ENCODE data around the gene RPH3AL. TPM values are rescaled to one million over a fixed set of nuclear protein-coding genes. Genes with fewer than 3 reads are reported as not detected.
"Not testable (repeated sequence)": the region's sequence is repeated elsewhere in the genome, so short reads cannot be mapped to it uniquely, and the experiment has no call there.

Gene RPH3AL
- total RNA-seq, 2 experiments from 2014 or later, result 0.80 to 1.6 TPM

GRCh38 chr17:213286-214105 is 139.1 kb downstream of the RPH3AL start:
- CTCF ChIA-PET, result no interaction called here
- POLR2A ChIA-PET, result no interaction called here

- POLR2A ChIA-PET, result no interaction called here
These were observed 142.2 kb downstream of the RPH3AL start for GRCh38 chr17:210402-210801.

GRCh38 chr17:208429-208828 is 144.2 kb downstream of the RPH3AL start:
- POLR2A ChIA-PET, result no interaction called here
- CTCF ChIA-PET, result no interaction called here

More at GRCh38 chr17:210402-210801, 142.2 kb downstream of the RPH3AL start:
- CTCF ChIA-PET, result no interaction called here

- ChIA-PET CTCF (no interaction called here), POLR2A (no interaction called here)
These were observed 144.8 kb downstream of the RPH3AL start for GRCh38 chr17:207775-208174.

- CTCF ChIA-PET, result no interaction called here
- POLR2A ChIA-PET, result no interaction called here
These were observed 145.6 kb downstream of the RPH3AL start for GRCh38 chr17:206941-207560.

- CTCF ChIA-PET, result not testable (repeated sequence)
- POLR2A ChIA-PET, result interaction anchor here (0.8 kb wide), 1 partner anchor 10 kb away, joined by 6 read pairs; no protein-coding TSS in a partner anchor
These were observed 146.1 kb downstream of the RPH3AL start for GRCh38 chr17:206484-206883.

GRCh38 chr17:205817-206216 is 146.8 kb downstream of the RPH3AL start:
- POLR2A ChIA-PET, result interaction anchor here (0.8 kb wide), 1 partner anchor 9 kb away, joined by 6 read pairs; no protein-coding TSS in a partner anchor
- CTCF ChIA-PET, result no interaction called here

- ChIA-PET POLR2A (no interaction called here), CTCF (no interaction called here)
These were observed 147.4 kb downstream of the RPH3AL start for GRCh38 chr17:205148-205669.

- ChIA-PET POLR2A (no interaction called here), CTCF (no interaction called here)
These were observed 148.0 kb downstream of the RPH3AL start for GRCh38 chr17:204427-205147.

GRCh38 chr17:202501-202951 is 150.1 kb downstream of the RPH3AL start:
- CTCF ChIA-PET, result no interaction called here

GRCh38 chr17:201736-202135 is 150.9 kb downstream of the RPH3AL start:
- CTCF ChIA-PET, POLR2A ChIA-PET: not testable (repeated sequence)

More at GRCh38 chr17:202501-202951, 150.1 kb downstream of the RPH3AL start:
- POLR2A ChIA-PET, result no interaction called here

- CTCF ChIA-PET, POLR2A ChIA-PET: not testable (repeated sequence)
These were observed 151.3 kb downstream of the RPH3AL start for GRCh38 chr17:201257-201656.

- ChIA-PET CTCF (interaction anchor here (0.6 kb wide), 1 partner anchor 603 kb away, joined by 3 read pairs; no protein-coding TSS in a partner anchor), POLR2A (no interaction called here)
These were observed 152.0 kb downstream of the RPH3AL start for GRCh38 chr17:200586-200985.

- CTCF ChIA-PET, result interaction anchor here (0.6 kb wide), 1 partner anchor 604 kb away, joined by 3 read pairs; no protein-coding TSS in a partner anchor
These were observed 152.6 kb downstream of the RPH3AL start for GRCh38 chr17:199806-200545.

GRCh38 chr17:199191-199604 is 153.4 kb downstream of the RPH3AL start:
- ChIA-PET POLR2A (no interaction called here), CTCF (no interaction called here)

More at GRCh38 chr17:199806-200545, 152.6 kb downstream of the RPH3AL start:
- POLR2A ChIA-PET, result no interaction called here

- POLR2A ChIA-PET, CTCF ChIA-PET: not testable (repeated sequence)
These were observed 154.4 kb downstream of the RPH3AL start for GRCh38 chr17:198225-198624.

- ChIA-PET POLR2A (interaction anchor here (0.7 kb wide), 1 partner anchor 874 kb away, joined by 3 read pairs; no protein-coding TSS in a partner anchor), CTCF (no interaction called here)
These were observed 155.3 kb downstream of the RPH3AL start for GRCh38 chr17:197352-197751.

GRCh38 chr17:194828-195602 is 157.6 kb downstream of the RPH3AL start:
- CTCF ChIA-PET, result no interaction called here

More at GRCh38 chr17:194828-195602, 157.6 kb downstream of the RPH3AL start:
- POLR2A ChIA-PET, result no interaction called here

All from activated CD8-positive, alpha-beta memory T cell treated with anti-CD3 and anti-CD28 coated beads for 36 hours (primary cell).